Endodermal cell (in vitro differentiated cells): ENCODE data around the gene SPO11. TPM values are rescaled to one million over a fixed set of nuclear protein-coding genes. Genes with fewer than 3 reads are reported as not detected.
A peak's percentile ranks its signal among the peaks of the same experiment; 100 is the strongest.

Experiments
- DNase-seq: peaks from one replicate; pipeline ENCODE4 v3.0.0-alpha.2; 2017
- H3K27ac ChIP-seq: 2 replicates; pipeline ENCODE4 v1.5.1; 2013; ENCODE audit warnings: mild to moderate bottlenecking, low read depth, low read length, moderate library complexity
- H3K27me3 ChIP-seq: 2 replicates; pipeline ENCODE4 v1.6.1; 2013; ENCODE audit warnings: mild to moderate bottlenecking, low read length, moderate library complexity; ENCODE audit not compliant: insufficient read depth, control insufficient read depth, poor library complexity, severe bottlenecking
- H3K36me3 ChIP-seq: 2 replicates; pipeline ENCODE4 v1.7.0; 2013; ENCODE audit warnings: mild to moderate bottlenecking, low read length, moderate library complexity; ENCODE audit not compliant: control insufficient read depth, insufficient read depth
- H3K4me1 ChIP-seq: one replicate; pipeline ENCODE4 v1.7.0; 2013; ENCODE audit warnings: low read length; ENCODE audit not compliant: control insufficient read depth, insufficient read depth
- H3K4me3 ChIP-seq: 2 replicates; pipeline ENCODE4 v1.5.1; 2013; ENCODE audit warnings: mild to moderate bottlenecking, low read length, moderate library complexity
- H3K9ac ChIP-seq: 2 replicates; pipeline ENCODE4 v1.6.1; 2013; ENCODE audit warnings: mild to moderate bottlenecking, low read length, moderate library complexity; ENCODE audit not compliant: poor library complexity, severe bottlenecking; ENCODE audit errors: extremely low read depth
- H3K9me3 ChIP-seq: 2 replicates; pipeline ENCODE4 v1.6.1; 2013; ENCODE audit warnings: mild to moderate bottlenecking, low read length, moderate library complexity; ENCODE audit not compliant: control insufficient read depth
- H3K27ac Mint-ChIP-seq: 2 replicates; pipeline ENCODE4 v1.8.0; 2020; ENCODE audit warnings: mixed read lengths
- H3K27me3 Mint-ChIP-seq: 2 replicates; pipeline ENCODE4 v1.8.0; 2021; ENCODE audit warnings: mild to moderate bottlenecking, mixed read lengths; ENCODE audit not compliant: insufficient read depth
- H3K36me3 Mint-ChIP-seq: 2 replicates; pipeline ENCODE4 v1.8.0; 2020; ENCODE audit warnings: low read depth, mixed read lengths
- H3K4me1 Mint-ChIP-seq: 2 replicates; pipeline ENCODE4 v1.8.0; 2020; ENCODE audit warnings: mixed read lengths
- H3K4me3 Mint-ChIP-seq: 2 replicates; pipeline ENCODE4 v1.8.0; 2020; ENCODE audit warnings: mild to moderate bottlenecking, moderate library complexity, mixed read lengths
- H3K9me3 Mint-ChIP-seq: 2 replicates; pipeline ENCODE4 v1.8.0; 2020; ENCODE audit warnings: mild to moderate bottlenecking, mixed read lengths
- WGBS, 2 experiments: methylation state at CpG; one replicate each; pipeline versions ENCODE4 v1.1.5 to v1.1.7; 2013; ENCODE audit warnings: missing lambda C conversion rate in 2 of 2, mixed read lengths in 1 of 2; ENCODE audit not compliant: insufficient coverage in 1 of 2, insufficient read length in 1 of 2; 5-methylcytosine and 5-hydroxymethylcytosine counted together
- total RNA-seq, 2 donors: library from RNA; stranded (reverse); fragmentation: NEBNext Ultra II Directional in 1 of 2; extraction: Animal tissue kit (Norgen Biotek cat#: 25700) in 1 of 2; gene quantifications; 2 replicates in 1 of 2; 3 replicates in 1 of 2; pipeline ENCODE4 v1.2.1, GENCODE V29; 2021
- TF ChIP-seq, protein P1 (sequence below): fragments of 200-600 bp; sonication (generic); conservative IDR thresholded peaks from 2 replicates; pipeline ENCODE4 v1.5.0; 2021; ENCODE audit warnings: antibody characterized with exemption, mild to moderate bottlenecking

The SPO11 gene
- total RNA-seq, 2 donors from 2014 or later: not detected

DNA sequence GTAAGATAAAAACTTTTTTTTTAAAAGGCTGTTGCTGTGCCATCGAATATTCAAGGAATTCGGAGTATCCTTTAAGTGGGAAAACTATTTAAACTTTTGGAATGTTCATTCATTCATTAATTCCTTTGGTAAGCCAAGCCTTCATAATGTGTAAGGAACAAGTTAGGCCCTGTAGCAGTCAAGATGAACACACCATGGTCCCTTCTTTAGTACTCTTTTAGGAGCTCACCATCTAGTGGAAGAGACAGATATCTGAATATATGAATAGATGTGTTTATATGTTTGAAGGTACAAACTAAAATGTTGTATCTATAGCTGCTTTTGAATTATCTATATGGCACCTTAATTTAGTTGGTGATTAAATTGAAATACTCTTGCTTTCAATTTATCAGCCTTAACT, 5.8 kb downstream of the SPO11 start:
- Histone ChIP-seq H3K9me3 (no peaks in the 10 kb centered on the region), H3K36me3 (no peaks in the 10 kb centered on the region), H3K9ac (no peak overlapping the region), H3K27ac (no peak overlapping the region), H3K27me3 (no peaks in the 10 kb centered on the region), H3K4me3 (no peak overlapping the region), H3K4me1 (no peaks in the 10 kb centered on the region)
- Mint-ChIP-seq H3K27ac (no peak overlapping the region), H3K4me3 (no peak overlapping the region), H3K27me3 (no peaks in the 10 kb centered on the region), H3K9me3 (no peaks in the 10 kb centered on the region), H3K36me3 (no peaks in the 10 kb centered on the region), H3K4me1 (no peaks in the 10 kb centered on the region)
- TF ChIP-seq, protein P1, sequence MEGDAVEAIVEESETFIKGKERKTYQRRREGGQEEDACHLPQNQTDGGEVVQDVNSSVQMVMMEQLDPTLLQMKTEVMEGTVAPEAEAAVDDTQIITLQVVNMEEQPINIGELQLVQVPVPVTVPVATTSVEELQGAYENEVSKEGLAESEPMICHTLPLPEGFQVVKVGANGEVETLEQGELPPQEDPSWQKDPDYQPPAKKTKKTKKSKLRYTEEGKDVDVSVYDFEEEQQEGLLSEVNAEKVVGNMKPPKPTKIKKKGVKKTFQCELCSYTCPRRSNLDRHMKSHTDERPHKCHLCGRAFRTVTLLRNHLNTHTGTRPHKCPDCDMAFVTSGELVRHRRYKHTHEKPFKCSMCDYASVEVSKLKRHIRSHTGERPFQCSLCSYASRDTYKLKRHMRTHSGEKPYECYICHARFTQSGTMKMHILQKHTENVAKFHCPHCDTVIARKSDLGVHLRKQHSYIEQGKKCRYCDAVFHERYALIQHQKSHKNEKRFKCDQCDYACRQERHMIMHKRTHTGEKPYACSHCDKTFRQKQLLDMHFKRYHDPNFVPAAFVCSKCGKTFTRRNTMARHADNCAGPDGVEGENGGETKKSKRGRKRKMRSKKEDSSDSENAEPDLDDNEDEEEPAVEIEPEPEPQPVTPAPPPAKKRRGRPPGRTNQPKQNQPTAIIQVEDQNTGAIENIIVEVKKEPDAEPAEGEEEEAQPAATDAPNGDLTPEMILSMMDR: peak; percentile 20
- no peak for DNase-seq
- WGBS, 2 experiments: 72 to 94% methylated on average over 2 of the region's 2 CpGs

DNA sequence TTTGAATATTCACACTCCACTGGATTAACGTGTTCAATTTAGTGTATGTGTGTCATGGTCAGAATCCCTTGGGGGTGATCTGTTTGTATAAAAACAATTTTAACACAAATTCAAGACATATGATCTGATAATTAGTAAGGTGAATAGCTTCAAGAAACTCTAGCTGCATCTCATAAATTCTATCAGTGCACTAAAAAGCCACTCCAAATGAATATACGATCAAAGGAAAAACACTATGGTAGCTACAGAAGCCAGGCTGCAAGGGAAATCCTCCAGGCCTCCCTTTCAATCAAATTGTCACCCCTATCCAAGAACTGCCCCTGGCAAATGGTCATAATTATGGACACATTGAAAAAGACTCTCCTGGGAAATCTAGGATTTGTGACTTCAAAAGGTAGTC, 12.1 kb downstream of the SPO11 start:
- 60 to 93% methylated on average over 1 of the region's 2 CpGs for WGBS, 2 experiments
- H3K36me3 Mint-ChIP-seq: no peaks in the 10 kb centered on the region
- H3K27me3 ChIP-seq: peaks cover 10% of the 10 kb centered on the region
- no peaks in the 10 kb centered on the region for H3K9me3 Mint-ChIP-seq
- no peaks in the 10 kb centered on the region for H3K9me3 ChIP-seq
- no peak overlapping the region for H3K4me3 Mint-ChIP-seq
- no peaks in the 10 kb centered on the region for H3K36me3 ChIP-seq
- H3K4me1 Mint-ChIP-seq: no peaks in the 10 kb centered on the region
- no peak overlapping the region for H3K9ac ChIP-seq
- no peak overlapping the region for H3K27ac ChIP-seq
- no peak for DNase-seq
- H3K4me3 ChIP-seq: no peak overlapping the region
- H3K27ac Mint-ChIP-seq: no peak overlapping the region
- H3K27me3 Mint-ChIP-seq: no peaks in the 10 kb centered on the region
- TF ChIP-seq, protein P1: no peak
- no peaks in the 10 kb centered on the region for H3K4me1 ChIP-seq

DNA sequence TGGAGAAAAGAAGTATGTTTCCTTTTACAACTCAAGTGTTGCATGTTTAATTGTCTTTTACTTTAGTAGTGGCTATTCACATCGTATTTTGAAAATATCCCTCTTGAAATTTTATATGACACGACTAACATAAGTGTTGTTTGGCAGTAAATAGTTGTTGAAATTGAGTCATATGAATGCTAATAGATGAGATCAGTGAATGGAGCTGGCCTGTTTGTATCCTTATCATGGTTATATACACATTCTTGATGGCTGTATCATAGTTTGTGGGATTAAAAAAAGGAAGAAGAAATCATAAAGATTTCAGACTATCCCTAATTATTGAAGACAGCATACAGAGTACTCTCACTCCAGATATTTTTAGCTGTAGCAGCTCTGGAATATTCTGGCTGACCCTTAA, 13.2 kb downstream of the SPO11 start:
- Mint-ChIP-seq H3K9me3 (no peaks in the 10 kb centered on the region), H3K4me1 (no peaks in the 10 kb centered on the region), H3K4me3 (no peak overlapping the region), H3K27ac (no peak overlapping the region), H3K27me3 (no peaks in the 10 kb centered on the region), H3K36me3 (no peaks in the 10 kb centered on the region)
- no peaks in the 10 kb centered on the region for H3K9me3 ChIP-seq
- H3K9ac ChIP-seq: no peak overlapping the region
- no peaks in the 10 kb centered on the region for H3K4me1 ChIP-seq
- WGBS, 2 experiments: 84 to 90% methylated on average over 2 of the region's 2 CpGs
- H3K27me3 ChIP-seq: peaks cover 10% of the 10 kb centered on the region
- no peaks in the 10 kb centered on the region for H3K36me3 ChIP-seq
- TF ChIP-seq, protein P1: no peak
- no peak overlapping the region for H3K27ac ChIP-seq
- no peak for DNase-seq
- H3K4me3 ChIP-seq: no peak overlapping the region
